ENCODE measurements around the gene HIGD1A.
"Not testable (repeated sequence)": the region's sequence is repeated elsewhere in the genome, so short reads cannot be mapped to it uniquely, and the experiment has no call there.

HIGD1A gene

DNA sequence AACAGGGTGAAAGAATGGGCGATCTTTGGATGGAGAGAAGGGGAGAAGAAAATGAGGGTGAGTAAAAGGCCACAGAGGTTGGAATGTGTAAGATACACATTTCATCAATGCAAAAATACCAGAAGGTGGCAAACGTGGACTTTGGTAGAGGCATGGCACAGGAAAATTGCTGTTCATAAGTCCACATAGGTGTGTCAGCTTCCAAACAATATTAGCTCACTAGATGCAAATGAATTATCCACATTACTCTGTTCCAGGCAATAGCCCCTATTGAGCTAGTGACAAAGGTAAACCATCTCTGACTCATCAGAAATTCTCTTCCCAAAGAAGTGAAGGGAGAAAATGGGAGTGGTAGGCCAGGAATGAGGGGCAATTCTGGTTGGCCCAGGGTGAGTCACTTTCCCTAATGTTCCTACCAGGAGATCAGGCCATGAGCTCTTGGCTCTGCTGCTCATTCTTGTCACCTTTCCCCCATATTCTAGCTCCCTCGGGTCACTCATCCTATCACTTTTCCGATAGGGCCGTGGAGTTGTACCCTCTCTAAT is 24.9 kb upstream of the HIGD1A start:
- DNase-seq (ENCODE audit: low read depth in 2 of 2) = no peak

GRCh38 chr3:42827654-42828053 is 23.4 kb upstream of the HIGD1A start:
- no peak for DNase-seq (ENCODE audit: low read depth in 2 of 2)

GRCh38 chr3:42827023-42827422 is 22.7 kb upstream of the HIGD1A start:
- DNase-seq (ENCODE audit: low read depth in 2 of 2) = no peak

DNA sequence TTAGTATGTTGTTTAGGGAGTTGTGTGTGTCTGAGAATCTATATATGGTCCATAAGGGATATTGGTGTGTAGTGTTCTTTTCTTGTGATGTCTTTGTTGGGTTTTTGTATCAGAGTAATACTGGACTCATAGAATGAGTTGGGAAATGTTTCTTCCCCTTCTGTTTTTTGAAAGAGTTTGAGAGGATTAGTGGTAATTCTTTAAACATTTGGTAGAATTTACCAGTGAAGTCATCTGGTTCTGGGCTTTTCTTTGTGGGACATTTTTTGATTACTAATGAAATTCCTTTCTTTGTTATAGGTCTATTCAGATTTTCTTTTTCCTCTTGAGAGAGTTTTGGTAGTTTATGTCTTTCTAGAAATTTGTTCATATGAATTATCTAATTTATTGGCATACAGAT is 21.9 kb upstream of the HIGD1A start:
- no peak for DNase-seq (ENCODE audit: low read depth in 2 of 2)

GRCh38 chr3:42823351-42823750 is 19.1 kb upstream of the HIGD1A start:
- DNase-seq (ENCODE audit: low read depth in 2 of 2) = no peak

DNA sequence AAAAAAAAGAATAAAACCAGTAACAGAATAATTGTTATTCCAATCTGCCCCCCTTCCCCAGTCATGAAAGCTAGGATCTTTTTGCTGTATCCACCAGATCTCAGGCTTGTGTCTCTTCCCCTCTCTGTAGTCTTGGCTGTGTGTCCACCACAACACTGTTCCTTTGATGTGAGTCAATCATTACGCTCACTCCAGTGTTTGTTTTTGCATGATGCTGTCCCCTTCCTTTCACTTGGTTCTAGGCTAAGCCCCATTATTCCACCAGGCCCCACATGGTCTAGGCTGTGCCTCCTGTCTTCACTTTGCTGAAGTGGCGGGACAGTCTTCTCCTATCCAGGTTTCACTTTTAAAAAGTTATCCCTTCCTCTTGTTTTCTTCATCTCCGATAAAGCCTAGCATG is 18.5 kb upstream of the HIGD1A start:
- DNase-seq (ENCODE audit: low read depth in 2 of 2) = no peak

DNA sequence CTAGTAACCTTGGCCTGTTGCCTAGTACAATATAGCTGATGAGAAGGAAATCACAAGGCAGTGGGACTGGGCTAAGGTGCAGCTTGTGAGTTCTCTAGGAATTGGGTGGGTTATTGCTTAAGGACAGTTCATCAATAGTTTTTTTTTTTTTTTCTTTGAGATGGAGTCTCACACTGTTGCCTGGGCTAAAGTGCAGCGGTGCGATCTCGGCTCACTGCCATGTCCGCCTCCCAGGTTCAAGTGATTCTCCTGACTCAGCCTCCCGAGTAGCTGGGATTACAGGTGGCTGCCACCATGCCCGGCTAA is 16.4 kb upstream of the HIGD1A start:
- no peak for DNase-seq (ENCODE audit: low read depth in 2 of 2)

DNA sequence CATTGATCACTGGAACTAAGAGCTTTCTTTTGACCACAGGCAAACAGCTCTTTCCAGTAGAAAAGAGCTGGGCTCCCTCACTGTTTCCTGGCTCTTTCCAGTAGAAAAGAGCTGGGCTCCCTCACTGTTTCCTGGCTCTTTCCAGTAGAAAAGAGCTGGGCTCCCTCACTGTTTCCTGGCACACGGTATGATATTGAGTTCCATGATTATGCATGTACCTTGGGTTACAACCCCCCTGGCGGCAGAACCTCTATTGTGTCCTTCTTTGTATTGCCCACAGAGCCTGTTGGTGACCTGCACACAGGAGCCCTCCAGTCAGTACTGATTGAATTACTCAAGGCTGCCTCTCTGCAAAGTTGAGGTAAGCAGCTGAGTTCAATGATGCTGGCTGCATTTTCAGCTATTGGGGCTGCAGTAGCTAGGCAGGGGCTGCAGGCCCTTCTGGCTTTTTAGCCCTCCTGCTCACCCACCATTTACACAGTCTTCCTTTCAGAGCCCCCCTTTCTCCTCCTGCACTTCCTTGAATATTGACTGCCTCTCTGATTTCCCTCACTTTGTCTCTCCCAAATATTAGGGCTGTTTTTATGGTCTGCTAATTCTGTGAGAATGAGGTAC is 15.2 kb upstream of the HIGD1A start:
- DNase-seq (ENCODE audit: low read depth in 2 of 2) = no peak

DNA sequence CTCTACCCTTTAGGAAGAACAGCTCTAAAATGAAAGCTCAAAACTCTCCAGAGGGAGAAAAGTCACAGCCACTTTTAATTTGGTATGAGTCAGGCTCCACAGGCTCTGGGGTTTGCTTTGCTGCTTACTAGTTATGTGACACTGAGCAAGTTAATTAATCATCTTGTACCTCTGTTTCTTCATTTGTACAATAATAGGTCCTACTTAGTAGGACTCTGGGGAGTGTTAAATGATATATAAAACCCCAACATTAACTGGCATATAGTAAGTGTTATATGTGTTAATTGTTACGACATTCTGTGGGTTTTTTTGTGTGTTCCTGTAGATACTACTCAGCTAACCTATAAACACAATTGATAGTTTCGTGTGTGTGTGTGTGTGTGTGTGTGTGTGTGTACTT is 11.5 kb upstream of the HIGD1A start:
- DNase-seq (ENCODE audit: low read depth in 2 of 2) = no peak

GRCh38 chr3:42814914-42815507 is 10.7 kb upstream of the HIGD1A start:
- DNase-seq (ENCODE audit: low read depth in 2 of 2) = no peak

- DNase-seq (ENCODE audit: low read depth in 2 of 2) = no peak
Measured at GRCh38 chr3:42814246-42814645, 10.0 kb upstream of the HIGD1A start.

- not testable (repeated sequence) for DNase-seq (ENCODE audit: low read depth in 2 of 2)
Measured at GRCh38 chr3:42811118-42811883, 7.0 kb upstream of the HIGD1A start.

DNA sequence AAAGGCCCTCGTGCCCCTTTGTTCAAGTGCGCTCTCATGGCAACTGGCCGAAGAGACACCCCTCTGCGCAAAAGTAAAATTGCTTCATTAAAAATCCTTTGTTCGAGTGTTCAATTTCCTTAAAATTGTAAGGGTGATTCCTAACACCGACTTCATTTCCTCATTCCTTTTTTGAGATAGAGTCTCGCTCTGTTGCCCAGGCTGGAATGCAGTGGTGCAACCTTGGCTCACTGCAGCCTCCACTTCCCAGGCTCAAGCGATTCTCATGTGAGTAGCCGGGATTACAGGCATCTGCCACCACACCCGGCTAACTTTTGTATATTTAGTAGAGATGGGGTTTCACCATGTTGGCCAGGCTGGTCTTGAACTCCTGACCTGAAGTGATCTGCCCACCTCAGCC is 6.4 kb upstream of the HIGD1A start:
- not testable (repeated sequence) for DNase-seq (ENCODE audit: low read depth in 2 of 2)

- DNase-seq (ENCODE audit: low read depth in 2 of 2) = no peak
Measured at GRCh38 chr3:42809202-42809601, 4.9 kb upstream of the HIGD1A start, which contains the start of gene ACKR2. ACKR2 (plus strand) TSS chr3:42809445; CDS start chr3:42864503, 55,058 bp downstream.

DNA sequence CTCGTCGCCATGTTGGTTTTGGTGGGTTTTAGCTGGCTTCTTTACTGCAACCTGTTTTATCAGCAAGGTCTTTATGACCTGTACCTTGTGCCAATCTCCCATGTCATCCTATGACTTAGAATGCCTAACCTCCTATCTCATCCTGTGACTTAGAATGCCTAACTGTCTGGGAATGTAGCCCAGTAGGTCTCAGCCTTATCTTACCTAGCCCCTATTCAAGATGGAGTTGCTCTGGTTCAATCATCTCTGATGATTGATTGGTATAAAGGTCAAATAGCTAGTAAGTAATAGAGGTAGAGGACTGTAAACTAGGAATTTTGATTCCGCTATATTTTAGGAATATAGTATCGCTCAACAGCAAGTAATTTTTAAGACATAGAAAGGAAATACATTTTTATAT is 3.6 kb upstream of the HIGD1A start:
- DNase-seq (ENCODE audit: low read depth in 2 of 2) = no peak

DNA sequence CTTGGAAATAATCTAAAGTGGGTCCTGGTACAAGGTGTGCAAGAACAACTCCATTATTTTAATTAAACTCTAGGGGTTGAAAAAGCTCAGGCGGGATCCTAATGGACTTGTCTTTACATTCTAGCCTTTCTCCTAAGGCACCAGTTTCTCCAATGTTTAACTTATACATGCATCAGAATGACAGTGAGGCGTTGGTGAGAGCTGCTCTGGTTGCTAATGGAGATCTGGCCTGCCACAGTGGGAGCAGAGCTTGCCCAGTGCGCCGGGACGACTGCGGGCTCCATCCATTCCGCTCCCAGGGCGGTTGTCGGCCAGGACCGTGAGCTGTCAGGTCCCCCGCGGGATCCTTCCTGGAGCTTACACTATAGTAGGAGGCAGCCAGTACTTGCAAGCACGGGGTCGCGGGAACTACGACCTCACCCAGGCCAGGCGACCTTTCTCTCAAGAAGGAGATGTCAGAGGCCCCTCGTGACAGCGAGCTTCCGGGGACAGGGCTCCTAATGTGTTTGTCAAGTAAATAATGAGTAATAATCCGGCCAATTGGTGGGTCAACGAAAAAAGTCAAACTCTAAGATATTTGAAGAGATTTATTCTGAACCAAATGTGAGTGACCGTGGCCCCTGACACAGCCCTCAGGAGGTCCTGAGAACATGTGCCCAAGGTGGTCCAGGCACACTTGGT is 991 bp upstream of the HIGD1A start:
- DNase-seq (ENCODE audit: low read depth in 2 of 2) = no peak

DNA sequence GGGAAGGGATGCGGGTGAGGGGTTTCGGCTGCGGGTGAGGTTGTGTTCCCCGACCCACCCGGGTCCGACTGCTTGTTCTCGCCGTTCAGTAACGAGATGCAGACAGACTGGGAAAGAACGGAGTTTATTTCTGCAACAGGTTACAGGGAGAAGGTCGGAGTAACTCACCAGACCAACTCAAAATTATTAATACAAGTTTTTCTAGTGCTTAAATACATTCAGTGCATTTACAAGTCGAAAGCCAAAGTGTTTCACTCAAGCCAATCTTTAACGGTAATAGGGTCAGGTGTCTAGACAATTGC is 492 bp upstream of the HIGD1A start:
- no peak for DNase-seq (ENCODE audit: low read depth in 2 of 2)

GRCh38 chr3:42803414-42804105 is 730 bp downstream of the HIGD1A start:
- peak in 1 of 2 donors; percentile 18 for DNase-seq (ENCODE audit: low read depth in 2 of 2)

DNA sequence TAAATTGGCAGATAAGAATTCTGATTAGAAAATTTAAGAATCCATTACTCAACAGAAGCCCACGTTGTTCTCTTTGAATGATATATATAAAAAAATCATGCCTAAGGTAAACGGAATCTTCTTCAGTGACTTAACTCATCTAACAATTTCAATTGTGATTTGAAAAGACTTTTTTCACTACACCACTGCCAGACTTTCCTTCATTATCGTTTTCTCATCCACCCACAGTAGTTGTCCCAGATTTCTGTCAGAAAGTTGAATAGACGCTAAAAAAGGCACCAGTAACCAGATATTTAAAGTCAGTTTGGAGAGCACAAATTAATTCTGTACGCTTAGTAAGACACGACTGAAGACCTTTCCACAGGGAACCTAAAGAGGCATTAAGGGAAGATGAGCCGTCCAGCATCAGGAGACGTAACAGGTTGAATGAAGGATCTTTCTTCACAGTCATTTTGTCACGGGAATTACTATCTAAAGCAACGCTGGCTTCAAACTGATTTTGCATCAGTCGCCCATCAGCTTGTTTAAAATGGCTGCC is 1.3 kb downstream of the HIGD1A start:
- no peak for DNase-seq (ENCODE audit: low read depth in 2 of 2)

DNA sequence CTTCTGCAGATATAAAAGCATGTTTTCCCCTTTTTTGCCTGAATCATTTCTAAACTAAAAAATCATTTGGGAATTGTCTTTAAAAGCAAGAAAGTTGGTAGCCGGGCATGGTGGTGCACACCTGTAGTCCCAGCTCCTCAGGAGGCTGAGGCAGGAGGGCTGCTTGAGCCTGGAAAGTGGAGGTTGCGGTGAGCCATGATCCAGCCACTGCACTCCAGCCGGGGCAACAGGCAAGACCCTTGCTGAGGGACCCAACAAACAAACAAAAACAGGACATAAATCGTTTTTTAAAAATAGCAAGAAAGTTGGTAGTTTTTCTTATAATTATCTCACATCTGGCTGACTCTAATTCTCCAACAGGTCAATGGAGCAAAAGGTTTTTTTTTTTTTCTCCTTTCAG is 2.5 kb downstream of the HIGD1A start:
- no peak for DNase-seq (ENCODE audit: low read depth in 2 of 2)

- DNase-seq (ENCODE audit: low read depth in 2 of 2) = no peak
Measured at GRCh38 chr3:42801048-42801620, 3.2 kb downstream of the HIGD1A start.
